ENCODE measurements around the gene KCNH5.

DNA sequence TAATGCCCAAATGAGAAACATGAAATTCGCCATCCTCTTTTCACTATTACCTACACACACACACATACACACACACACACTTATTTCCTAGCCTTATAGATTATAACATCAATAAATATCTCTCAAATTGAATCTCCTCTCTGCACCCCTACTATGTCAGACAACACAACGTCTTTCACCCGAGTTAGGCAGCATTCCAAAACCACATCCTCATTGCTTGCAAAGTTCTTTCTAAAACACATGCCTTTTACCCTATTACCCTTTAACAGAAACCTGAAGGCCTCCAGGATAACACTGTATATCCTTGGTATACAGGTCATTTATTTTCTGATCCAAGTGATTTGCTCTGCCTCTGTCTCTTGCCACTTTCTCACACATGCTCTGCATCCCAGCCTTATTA, 56.3 kb downstream of the KCNH5 start:
- TF ChIP-seq, protein P1, sequence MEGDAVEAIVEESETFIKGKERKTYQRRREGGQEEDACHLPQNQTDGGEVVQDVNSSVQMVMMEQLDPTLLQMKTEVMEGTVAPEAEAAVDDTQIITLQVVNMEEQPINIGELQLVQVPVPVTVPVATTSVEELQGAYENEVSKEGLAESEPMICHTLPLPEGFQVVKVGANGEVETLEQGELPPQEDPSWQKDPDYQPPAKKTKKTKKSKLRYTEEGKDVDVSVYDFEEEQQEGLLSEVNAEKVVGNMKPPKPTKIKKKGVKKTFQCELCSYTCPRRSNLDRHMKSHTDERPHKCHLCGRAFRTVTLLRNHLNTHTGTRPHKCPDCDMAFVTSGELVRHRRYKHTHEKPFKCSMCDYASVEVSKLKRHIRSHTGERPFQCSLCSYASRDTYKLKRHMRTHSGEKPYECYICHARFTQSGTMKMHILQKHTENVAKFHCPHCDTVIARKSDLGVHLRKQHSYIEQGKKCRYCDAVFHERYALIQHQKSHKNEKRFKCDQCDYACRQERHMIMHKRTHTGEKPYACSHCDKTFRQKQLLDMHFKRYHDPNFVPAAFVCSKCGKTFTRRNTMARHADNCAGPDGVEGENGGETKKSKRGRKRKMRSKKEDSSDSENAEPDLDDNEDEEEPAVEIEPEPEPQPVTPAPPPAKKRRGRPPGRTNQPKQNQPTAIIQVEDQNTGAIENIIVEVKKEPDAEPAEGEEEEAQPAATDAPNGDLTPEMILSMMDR (IDR thresholded peaks at IDR 0.05; ENCODE audit: insufficient read depth, low read length, poor library complexity, severe bottlenecking) = no peak
- TF ChIP-seq EZH2phosphoT487 (conservative IDR thresholded peaks at IDR 0.05; ENCODE audit: low read length) = no peak
